OCI-LY7 (cell line): ENCODE measurements around the gene MPPED1. TPM values are rescaled to one million over a fixed set of nuclear protein-coding genes. Genes with fewer than 3 reads are reported as not detected.

Source experiments
- BruUV-seq: library from RNA; stranded (reverse); fragments of 400-500 nt; replicated peaks from 2 replicates; lab custom pipeline; 2021; lab: Mats Ljungman, UMichigan
- CTCF ChIA-PET: fragments of 300-600 bp; sonication (Branson Sonifier 250); formaldehyde crosslinking; loops from one replicate; lab custom pipeline; 2022; ENCODE audit warnings: antibody characterized with exemption; ENCODE audit not compliant: unreplicated experiment; lab: Charles Lee
- POLR2A ChIA-PET: fragments of 300-600 bp; sonication (Branson Sonifier 250); formaldehyde crosslinking; loops from one replicate; lab custom pipeline; 2022; ENCODE audit warnings: antibody characterized with exemption; lab: Charles Lee
- DNase-seq: peaks from one replicate; pipeline ENCODE4 v3.0.0-alpha.2; 2015; ENCODE audit warnings: low spot score
- H2AFZ ChIP-seq: fragments of 200-600 bp; sonication (generic), shearing (Covaris generic); 2 replicates; pipeline ENCODE4 v1.6.1; 2014; ENCODE audit warnings: mild to moderate bottlenecking, antibody characterized with exemption, low read length, moderate library complexity
- H3K27ac ChIP-seq: fragments of 200-600 bp; sonication (generic); 2 replicates; pipeline ENCODE4 v1.5.1; 2014; ENCODE audit warnings: mixed run types, low read depth, mild to moderate bottlenecking, moderate library complexity, low read length, inconsistent platforms; ENCODE audit not compliant: poor library complexity, severe bottlenecking
- H3K36me3 ChIP-seq: fragments of 200-600 bp; sonication (generic); 2 replicates; pipeline ENCODE4 v1.6.1; 2014; ENCODE audit warnings: mild to moderate bottlenecking, antibody characterized with exemption, low read length, moderate library complexity, mixed read lengths; ENCODE audit not compliant: insufficient read depth
- H3K4me1 ChIP-seq: fragments of 200-600 bp; sonication (generic); 2 replicates; pipeline ENCODE4 v1.5.1; 2014; ENCODE audit warnings: mild to moderate bottlenecking, low read length; ENCODE audit not compliant: insufficient read depth, poor library complexity, severe bottlenecking
- H3K4me2 ChIP-seq: fragments of 200-600 bp; sonication (generic); 2 replicates; pipeline ENCODE4 v1.6.1; 2014; ENCODE audit warnings: mild to moderate bottlenecking, low read length
- H3K4me3 ChIP-seq: fragments of 200-600 bp; sonication (generic); 2 replicates; pipeline ENCODE4 v1.5.1; 2014; ENCODE audit warnings: mild to moderate bottlenecking, low read depth, low read length; ENCODE audit not compliant: poor library complexity, severe bottlenecking
- H3K79me2 ChIP-seq: fragments of 200-600 bp; sonication (generic); 2 replicates; pipeline ENCODE4 v1.6.1; 2016; ENCODE audit warnings: low read depth, mild to moderate bottlenecking, low read length, moderate library complexity, mixed read lengths; ENCODE audit not compliant: insufficient read depth
- H3K9me2 ChIP-seq: fragments of 200-600 bp; sonication (generic); 2 replicates; pipeline ENCODE4 v1.6.1; 2016; ENCODE audit warnings: mild to moderate bottlenecking, low read length, mixed read lengths; ENCODE audit not compliant: insufficient read depth
- H3K9me3 ChIP-seq: fragments of 200-600 bp; sonication (generic); 2 replicates; pipeline ENCODE4 v1.6.1; 2014; ENCODE audit warnings: mild to moderate bottlenecking, mixed run types, low read length, mixed read lengths
- H4K20me1 ChIP-seq: fragments of 200-600 bp; sonication (generic); 2 replicates; pipeline ENCODE4 v1.6.1; 2014; ENCODE audit warnings: mild to moderate bottlenecking, antibody characterized with exemption, low read length, moderate library complexity, mixed read lengths; ENCODE audit not compliant: insufficient read depth
- CTCF ChIP-seq: fragments of 200-600 bp; sonication (generic); conservative IDR thresholded peaks from 2 replicates; pipeline ENCODE4 v1.5.1; 2014; ENCODE audit warnings: mild to moderate bottlenecking, antibody characterized with exemption, low read length, moderate library complexity, mixed read lengths
- EZH2phosphoT487 ChIP-seq: fragments of 200-600 bp; sonication (generic); IDR thresholded peaks from 2 replicates; pipeline ENCODE4 v1.6.1; 2018; ENCODE audit warnings: low read depth, borderline replicate concordance, mild to moderate bottlenecking, mixed run types, antibody characterized with exemption, low read length, moderate library complexity, mixed read lengths
- intact Hi-C: fragments of 100-400 bp; cut with micrococcal nuclease; formaldehyde crosslinking; loops from one replicate; pipeline ENCODE4 v1.10.0; 2022; ENCODE audit not compliant: unreplicated experiment
- total RNA-seq, 2 experiments: library from RNA; depleted of rRNA in 1 of 2; stranded (reverse); fragments of >200 nt in 1 of 2; shearing (Covaris generic) in 1 of 2; gene quantifications; 2 replicates each; pipeline ENCODE4 v1.2.3, GENCODE V29; 2014 to 2022

MPPED1 gene
- total RNA-seq, 2 experiments from 2014 or later: not detected

GRCh38 chr22:43419371-43420080 lies 7.7 kb downstream of the MPPED1 start:
- no TSS peak for BruUV-seq
- no peaks in the 10 kb centered on the region for H4K20me1 ChIP-seq
- intact Hi-C loops: no loop called here
- H3K4me1 ChIP-seq: no peaks in the 10 kb centered on the region
- DNase-seq: no peak
- no peaks in the 10 kb centered on the region for H3K79me2 ChIP-seq
- TF ChIP-seq EZH2phosphoT487: no peak
- no peak for TF ChIP-seq CTCF
- no peak overlapping the region for H3K27ac ChIP-seq
- ChIA-PET POLR2A (no interaction called here), CTCF (no interaction called here)
- H3K4me2 ChIP-seq: no peak overlapping the region
- H3K9me3 ChIP-seq: no peaks in the 10 kb centered on the region
- no peak overlapping the region for H3K4me3 ChIP-seq
- no peaks in the 10 kb centered on the region for H3K36me3 ChIP-seq
- H3K9me2 ChIP-seq: no peaks in the 10 kb centered on the region
- no peak overlapping the region for H2AFZ ChIP-seq

GRCh38 chr22:43421046-43421665 lies 9.3 kb downstream of the MPPED1 start:
- H2AFZ ChIP-seq: no peak overlapping the region
- H3K4me2 ChIP-seq: no peak overlapping the region
- H3K36me3 ChIP-seq: no peaks in the 10 kb centered on the region
- H3K27ac ChIP-seq: no peak overlapping the region
- H3K9me3 ChIP-seq: no peaks in the 10 kb centered on the region
- H4K20me1 ChIP-seq: no peaks in the 10 kb centered on the region
- TF ChIP-seq CTCF (no peak), EZH2phosphoT487 (no peak)
- no peak overlapping the region for H3K4me3 ChIP-seq
- no peaks in the 10 kb centered on the region for H3K79me2 ChIP-seq
- no TSS peak for BruUV-seq
- POLR2A ChIA-PET: no interaction called here
- CTCF ChIA-PET: no interaction called here
- no peaks in the 10 kb centered on the region for H3K4me1 ChIP-seq
- no peak for DNase-seq
- intact Hi-C loops: no loop called here
- no peaks in the 10 kb centered on the region for H3K9me2 ChIP-seq
